Liver (tissue), 3 donors: ENCODE measurements around the gene CSF3R.

Experiments
- ATF3 ChIP-seq: IDR thresholded peaks from 2 replicates; pipeline ENCODE4 v1.6.1; 2016; ENCODE audit warnings: antibody characterized with exemption
- CTCF ChIP-seq: fragments of 150-350 bp; IDR thresholded peaks from 2 replicates; pipeline ENCODE4 v1.5.1; 2017; ENCODE audit warnings: improper control_type of control experiment, low read depth, low read length; ENCODE audit not compliant: missing input control
- FOXA1 ChIP-seq: IDR thresholded peaks from 2 replicates; pipeline ENCODE4 v1.6.1; 2016; ENCODE audit warnings: antibody characterized with exemption
- GABPA ChIP-seq, 2 donors: IDR thresholded peaks in 1 of 2; conservative IDR thresholded peaks in 1 of 2; 2 replicates each; pipeline ENCODE4 v1.6.1; 2016; ENCODE audit warnings: antibody characterized with exemption in 2 of 2, mild to moderate bottlenecking in 1 of 2, moderate library complexity in 1 of 2
- JUND ChIP-seq, 2 donors: IDR thresholded peaks; 2 replicates each; pipeline ENCODE4 v1.6.1; 2016; ENCODE audit warnings: antibody characterized with exemption in 2 of 2
- MAX ChIP-seq: IDR thresholded peaks from 2 replicates; pipeline ENCODE4 v1.6.1; 2016; ENCODE audit warnings: antibody characterized with exemption
- RAD21 ChIP-seq, 2 donors: IDR thresholded peaks; 2 replicates each; pipeline ENCODE4 v1.6.1; 2016; ENCODE audit warnings: antibody characterized with exemption in 2 of 2, mild to moderate bottlenecking in 2 of 2
- REST ChIP-seq: IDR thresholded peaks from 2 replicates; pipeline ENCODE4 v1.6.1; 2016; ENCODE audit warnings: antibody characterized with exemption, mild to moderate bottlenecking
- RXRA ChIP-seq, 2 donors: IDR thresholded peaks; 2 replicates each; pipeline ENCODE4 v1.6.1; 2017 to 2018; ENCODE audit warnings: antibody characterized with exemption in 2 of 2, mild to moderate bottlenecking in 1 of 2
- SP1 ChIP-seq: IDR thresholded peaks from 2 replicates; pipeline ENCODE4 v1.6.1; 2018; ENCODE audit warnings: antibody characterized with exemption, mild to moderate bottlenecking
- TAF1 ChIP-seq: conservative IDR thresholded peaks from 2 replicates; pipeline ENCODE4 v1.6.1; 2016; ENCODE audit warnings: antibody characterized with exemption, mild to moderate bottlenecking
- YY1 ChIP-seq: IDR thresholded peaks from 2 replicates; pipeline ENCODE4 v1.6.1; 2016; ENCODE audit warnings: antibody characterized with exemption, mild to moderate bottlenecking
- ZBTB33 ChIP-seq: IDR thresholded peaks from 2 replicates; pipeline ENCODE4 v1.6.1; 2016; ENCODE audit warnings: antibody characterized with exemption
- donor health status: healthy.
- donor health status: healthy.

- TF ChIP-seq RAD21 (IDR thresholded peaks at IDR 0.05) (peak; percentile 81 to 89), GABPA (IDR thresholded peaks at IDR 0.05 in 1 of 2, conservative IDR thresholded peaks at IDR 0.05 in 1 of 2) (no peak), CTCF (peak; percentile 63), JUND (IDR thresholded peaks at IDR 0.05) (no peak), REST (no peak), ATF3 (no peak), MAX (no peak), YY1 (no peak), SP1 (no peak), RXRA (IDR thresholded peaks at IDR 0.05) (no peak), TAF1 (no peak), ZBTB33 (no peak), FOXA1 (no peak)
Measured at GRCh38 chr1:36516372-36517010, 33.8 kb upstream of the CSF3R start.
